SH-SY5Y (cell line): ENCODE data around the gene NBAS.

ENCODE experiments used
- GATA2 ChIP-seq: IDR thresholded peaks from 2 replicates; pipeline ENCODE4 v1.6.1; 2011; ENCODE audit warnings: mild to moderate bottlenecking, low read depth, low read length
- GATA3 ChIP-seq: IDR thresholded peaks from 2 replicates; pipeline ENCODE4 v1.6.1; 2011; ENCODE audit warnings: low read depth, mild to moderate bottlenecking, low read length, moderate library complexity

DNA sequence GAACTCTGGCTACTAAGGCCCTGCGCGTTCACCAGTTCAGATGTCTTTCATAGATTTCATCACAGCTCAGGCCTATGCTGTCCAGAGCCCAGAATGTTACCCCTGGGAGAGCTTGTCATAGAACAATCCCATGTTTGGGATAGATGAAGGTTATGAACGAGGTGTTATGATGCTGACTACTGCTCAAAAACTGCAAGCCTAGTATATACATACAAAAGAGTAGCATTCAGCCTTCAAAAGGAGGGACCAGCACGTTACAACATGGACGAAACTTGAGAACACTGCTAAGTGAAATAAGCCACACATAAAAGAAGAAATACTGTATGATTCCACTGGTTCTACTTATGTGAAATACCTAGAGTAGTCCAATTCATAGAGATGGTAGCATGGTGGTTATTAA is 401.9 kb downstream of the NBAS start:
- TF ChIP-seq GATA2: no peak
- no peak for TF ChIP-seq GATA3
